ENCODE data around the gene HCFC1R1. TPM values are rescaled to one million over a fixed set of nuclear protein-coding genes. Genes with fewer than 3 reads are reported as not detected.
A peak's percentile ranks its signal among the peaks of the same experiment; 100 is the strongest.

Gene HCFC1R1
- total and polyA plus RNA-seq, 2 of the 8 experiments (the other 6 are each of a cell fraction or from before 2014, with no cell fraction given): 72.7 to 138 TPM

DNA sequence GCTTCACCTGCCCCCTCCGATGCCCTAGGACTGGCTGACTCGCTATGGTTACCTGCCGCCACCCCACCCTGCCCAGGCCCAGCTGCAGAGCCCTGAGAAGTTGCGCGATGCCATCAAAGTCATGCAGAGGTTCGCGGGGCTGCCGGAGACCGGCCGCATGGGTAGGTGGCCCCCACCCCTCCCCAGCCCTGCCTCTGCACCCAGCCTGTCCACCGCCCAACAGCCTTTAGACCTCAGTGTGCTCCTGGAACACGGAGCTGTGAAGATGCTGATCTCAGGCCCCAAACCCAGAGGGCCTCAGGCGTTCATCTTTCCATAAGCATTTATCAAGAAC, 23.6 kb upstream of the HCFC1R1 start:
- DNase-seq (ENCODE audit: low read depth in 1 of 2, low spot score in 2 of 2): no peak
- Histone ChIP-seq H3K23me2 (ENCODE audit: low read depth, low read length) (peaks cover 6% of the 10 kb centered on the region; the same call in 1 of the 2 replicates), H3K4me1 (replicated peaks in 1 of 4; ENCODE audit: control insufficient read depth in 3 of 4, insufficient read depth in 4 of 4, low read length in 3 of 4) (peaks cover 0 to 3% (median 0%) of the 10 kb centered on the region in 4 experiments; a peak in 3 of 7 replicates), H2BK120ac (replicated peaks; ENCODE audit: low read depth, low read length) (no peak overlapping the region), H4K5ac (ENCODE audit: insufficient read length, low read depth, low read length) (no peak overlapping the region), H3K18ac (ENCODE audit: extremely low read depth, low read length) (peak overlapping the region; percentile 48; the same call in 1 of the 2 replicates), H3K14ac (ENCODE audit: insufficient read length) (no peak overlapping the region), H3K27me3 (replicated peaks in 1 of 4; ENCODE audit: control insufficient read depth in 3 of 4, extremely low read depth in 1 of 4, insufficient read depth in 3 of 4, low read length in 3 of 4) (peaks cover 0 to 8% (median 3%) of the 10 kb centered on the region in 4 experiments; a peak in 6 of 7 replicates), H3K4me3 (ENCODE audit: extremely low read depth in 1 of 4, insufficient read depth in 2 of 4, low read depth in 3 of 4, low read length in 4 of 4) (peak overlapping the region; percentile 66 to 89 (median 80)), H2AK5ac (ENCODE audit: low read depth, low read length) (no peak overlapping the region), H2BK5ac (ENCODE audit: low read depth, low read length) (no peak overlapping the region; the same call in 1 of the 2 replicates), H4K91ac (replicated peaks; ENCODE audit: insufficient read length, low read length) (peak overlapping the region; percentile 54), H2AFZ (ENCODE audit: low read length) (no peak overlapping the region), H3K4ac (replicated peaks; ENCODE audit: insufficient read length, low read depth, low read length) (no peak overlapping the region), H3K9me3 (ENCODE audit: insufficient read depth in 2 of 2, low read depth in 1 of 2, low read length in 1 of 2) (no peaks in the 10 kb centered on the region), H3K36me3 (ENCODE audit: control insufficient read depth in 2 of 4, insufficient read depth in 4 of 4, low read length in 3 of 4) (no peaks in the 10 kb centered on the region), H3K27ac (ENCODE audit: low read depth, low read length) (no peak overlapping the region), H3K4me2 (ENCODE audit: insufficient read depth in 1 of 2, low read depth in 2 of 2, low read length in 2 of 2) (peak overlapping the region; percentile 79 to 84), H4K8ac (ENCODE audit: extremely low read depth, insufficient read depth, low read length) (peak overlapping the region; percentile 68; the same call in 1 of the 2 replicates), H4K20me1 (replicated peaks in 1 of 2; ENCODE audit: control insufficient read depth in 1 of 2, insufficient read depth in 2 of 2, low read length in 2 of 2) (peaks cover 0 to 16% of the 10 kb centered on the region in 2 experiments), H3K9ac (replicated peaks in 1 of 4; ENCODE audit: extremely low read depth in 1 of 4, low read depth in 3 of 4, low read length in 3 of 4) (no peak overlapping the region), H3K79me2 (ENCODE audit: control insufficient read depth in 1 of 2, insufficient read depth in 2 of 2, low read length in 2 of 2) (peaks cover 0 to 5% of the 10 kb centered on the region in 2 experiments; a peak in 1 of 4 replicates), H2BK12ac (ENCODE audit: low read depth, low read length) (no peak overlapping the region), H3K56ac (replicated peaks; ENCODE audit: insufficient read length, low read depth, low read length) (no peak overlapping the region), H2BK15ac (ENCODE audit: low read length) (no peak overlapping the region), H3K23ac (ENCODE audit: insufficient read length) (no peak overlapping the region), H2BK20ac (ENCODE audit: low read length) (no peak overlapping the region), H3K79me1 (ENCODE audit: low read depth, low read length) (no peaks in the 10 kb centered on the region)
- FAIRE-seq: no peak
- POLR2A ChIA-PET (ENCODE audit: partially characterized antibody): interaction anchor here (0.8 to 6.1 kb wide), 25 partner anchors 8 to 142 kb away, joined by 3 to 94 read pairs (median 5); partner anchors contain the start of genes CLDN6, HCFC1R1, IL32 and PAQR4
- WGBS, 2 experiments (ENCODE audit: extremely low coverage in 1 of 2, insufficient coverage in 1 of 2, insufficient read length in 1 of 2, insufficient replicate concordance in 2 of 2, low coverage in 1 of 2, low lambda C conversion rate in 2 of 2, missing lambda C conversion rate in 1 of 2): 12% methylated on average over 13 of the region's 13 CpGs; no CpG with 5 or more reads in 1 of the 2 experiments
- CTCF ChIA-PET (ENCODE audit: partially characterized antibody): interaction anchor here (0.6 to 7.4 kb wide), 13 partner anchors 9 to 1355 kb away, joined by 3 to 117 read pairs (median 5); partner anchors contain the start of genes ZNF213 and ZSCAN10
- TF ChIP-seq KDM4A (IDR thresholded peaks at IDR 0.05; ENCODE audit: low read depth, low read length, severe bottlenecking) (peak; percentile 36), KDM5A (IDR thresholded peaks at IDR 0.05; ENCODE audit: low read length) (no peak)

All from H1 (cell line).